Thoracic aorta (tissue), 2 donors: ENCODE data around the gene PRDM5. TPM values are rescaled to one million over a fixed set of nuclear protein-coding genes. Genes with fewer than 3 reads are reported as not detected.

ENCODE experiments used
- ATAC-seq: fragments of 150-250 bp; one replicate; pipeline ENCODE4 v1.8.0; 2017; ENCODE audit warnings: low read depth; ENCODE audit not compliant: insufficient number of reproducible peaks, low FRiP score
- DNase-seq: peaks from one replicate; pipeline ENCODE4 v3.0.0-alpha.2; 2020; ENCODE audit warnings: low spot score
- H3K27ac ChIP-seq, 2 donors: fragments of 200-600 bp; sonication (generic); 1 replicate in 1 of 2; 2 replicates in 1 of 2; pipeline ENCODE4 v1.5.1; 2016; ENCODE audit warnings: mild to moderate bottlenecking in 2 of 2, moderate library complexity in 2 of 2
- H3K27me3 ChIP-seq: fragments of 200-600 bp; sonication (generic); replicated peaks from 2 replicates; pipeline ENCODE4 v1.6.0; 2016; ENCODE audit warnings: mild to moderate bottlenecking; ENCODE audit not compliant: insufficient read depth
- H3K36me3 ChIP-seq: fragments of 200-600 bp; sonication (generic); one replicate; pipeline ENCODE4 v1.5.1; 2016
- H3K4me1 ChIP-seq, 2 donors: fragments of 200-600 bp; sonication (generic); 1 replicate in 1 of 2; 2 replicates in 1 of 2; pipeline versions ENCODE4 v1.5.1 to v1.6.0; 2016; ENCODE audit warnings: low read depth in 2 of 2, mild to moderate bottlenecking in 1 of 2; ENCODE audit not compliant: control insufficient read depth in 1 of 2
- H3K4me3 ChIP-seq: fragments of 200-600 bp; sonication (generic); 2 replicates; pipeline ENCODE4 v1.5.1; 2016; ENCODE audit warnings: mild to moderate bottlenecking
- H3K9me3 ChIP-seq: fragments of 200-600 bp; sonication (generic); 2 replicates; pipeline ENCODE4 v1.5.1; 2016
- total RNA-seq, 2 donors: library from RNA; depleted of rRNA; stranded (reverse); fragments of >200 nt; gene quantifications; one replicate each; pipeline versions ENCODE4 v1.1.0 to v1.2.3, GENCODE V29; 2016
- TF ChIP-seq, protein P1 (sequence below): fragments of 200-600 bp; sonication (generic); IDR thresholded peaks from one replicate; pipeline ENCODE4 v1.5.1; 2019; ENCODE audit warnings: antibody characterized with exemption

The PRDM5 gene
- total RNA-seq, 2 donors from 2014 or later: 16.6 to 19.9 TPM

DNA sequence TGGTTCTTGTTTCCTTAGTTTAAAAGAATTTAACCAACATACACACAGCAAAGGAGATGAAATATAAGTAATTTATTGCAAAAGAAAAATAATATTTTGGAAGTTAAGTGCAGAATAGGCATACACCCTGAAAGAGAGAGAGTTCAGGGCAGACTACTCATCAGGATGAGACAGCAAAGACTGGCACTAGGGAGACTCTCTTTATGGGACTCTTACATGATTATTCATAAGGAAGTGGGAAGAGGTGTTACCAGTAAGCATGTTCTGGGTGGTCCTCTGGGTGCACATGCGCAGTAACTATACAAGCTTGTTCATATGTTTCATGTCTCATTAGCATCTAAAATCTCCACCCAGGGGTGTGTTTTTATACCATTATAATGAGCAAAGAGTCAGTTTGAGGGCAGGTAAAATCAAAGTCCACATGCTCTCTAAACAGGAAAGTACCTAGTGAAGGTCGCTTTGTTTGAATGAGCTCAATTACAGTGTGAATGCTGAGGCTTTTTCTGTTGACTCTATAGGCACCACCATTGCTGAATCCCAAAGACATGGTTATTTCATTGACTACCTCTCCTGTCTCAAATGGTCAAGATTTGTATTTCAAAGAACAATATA is 38.2 kb upstream of the PRDM5 start:
- ATAC-seq: no peak
- TF ChIP-seq, protein P1, sequence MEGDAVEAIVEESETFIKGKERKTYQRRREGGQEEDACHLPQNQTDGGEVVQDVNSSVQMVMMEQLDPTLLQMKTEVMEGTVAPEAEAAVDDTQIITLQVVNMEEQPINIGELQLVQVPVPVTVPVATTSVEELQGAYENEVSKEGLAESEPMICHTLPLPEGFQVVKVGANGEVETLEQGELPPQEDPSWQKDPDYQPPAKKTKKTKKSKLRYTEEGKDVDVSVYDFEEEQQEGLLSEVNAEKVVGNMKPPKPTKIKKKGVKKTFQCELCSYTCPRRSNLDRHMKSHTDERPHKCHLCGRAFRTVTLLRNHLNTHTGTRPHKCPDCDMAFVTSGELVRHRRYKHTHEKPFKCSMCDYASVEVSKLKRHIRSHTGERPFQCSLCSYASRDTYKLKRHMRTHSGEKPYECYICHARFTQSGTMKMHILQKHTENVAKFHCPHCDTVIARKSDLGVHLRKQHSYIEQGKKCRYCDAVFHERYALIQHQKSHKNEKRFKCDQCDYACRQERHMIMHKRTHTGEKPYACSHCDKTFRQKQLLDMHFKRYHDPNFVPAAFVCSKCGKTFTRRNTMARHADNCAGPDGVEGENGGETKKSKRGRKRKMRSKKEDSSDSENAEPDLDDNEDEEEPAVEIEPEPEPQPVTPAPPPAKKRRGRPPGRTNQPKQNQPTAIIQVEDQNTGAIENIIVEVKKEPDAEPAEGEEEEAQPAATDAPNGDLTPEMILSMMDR: no peak
- H3K4me1 ChIP-seq: no peaks in the 10 kb centered on the region
- no peak overlapping the region for H3K27ac ChIP-seq
- no peaks in the 10 kb centered on the region for H3K9me3 ChIP-seq
- DNase-seq: no peak
- H3K36me3 ChIP-seq: no peaks in the 10 kb centered on the region
- no peak overlapping the region for H3K4me3 ChIP-seq
- H3K27me3 ChIP-seq: no peaks in the 10 kb centered on the region

DNA sequence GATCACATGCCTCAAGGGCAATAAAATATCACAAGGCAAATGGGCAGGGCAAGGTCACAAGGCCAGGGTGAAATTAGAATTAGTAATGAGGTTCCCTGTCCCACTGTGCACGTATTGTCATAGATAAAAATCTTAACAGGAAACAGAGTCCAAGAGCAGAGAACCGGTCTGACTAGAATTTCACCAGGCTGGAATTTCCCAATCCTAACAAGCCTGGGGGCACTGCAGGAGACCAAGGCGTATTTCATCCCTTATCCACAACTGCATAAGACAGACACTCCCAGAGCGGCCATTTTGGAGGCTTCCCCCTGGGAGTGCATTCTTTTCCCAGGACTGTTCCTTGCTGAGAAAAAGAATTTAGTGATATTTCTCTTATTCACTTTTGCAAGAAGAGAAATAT is 25.9 kb upstream of the PRDM5 start:
- DNase-seq: no peak
- TF ChIP-seq, protein P1: no peak
- no peaks in the 10 kb centered on the region for H3K9me3 ChIP-seq
- no peak for ATAC-seq
- no peak overlapping the region for H3K4me3 ChIP-seq
- no peaks in the 10 kb centered on the region for H3K36me3 ChIP-seq
- H3K27me3 ChIP-seq: no peaks in the 10 kb centered on the region
- H3K4me1 ChIP-seq: no peaks in the 10 kb centered on the region
- no peak overlapping the region for H3K27ac ChIP-seq

DNA sequence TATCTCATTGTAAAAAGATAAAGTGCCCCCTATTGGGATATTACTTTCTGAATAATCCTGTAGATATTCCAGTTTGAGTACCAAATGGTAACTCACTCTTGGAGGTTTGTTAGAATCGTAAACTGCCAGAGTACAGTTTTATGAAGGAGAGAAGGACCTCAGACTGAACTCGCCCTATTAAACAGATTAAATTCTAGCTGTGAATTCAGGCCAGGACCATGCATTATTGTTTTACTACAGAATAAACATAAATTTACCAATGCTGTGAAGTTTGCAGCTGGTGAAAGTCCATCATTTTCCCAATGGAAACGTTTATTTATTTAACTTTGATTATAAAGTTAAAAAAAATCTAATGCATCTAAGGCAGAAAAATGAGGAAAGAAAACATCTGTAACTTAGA is 20.2 kb upstream of the PRDM5 start:
- no peak for DNase-seq
- Histone ChIP-seq H3K4me3 (no peak overlapping the region), H3K27ac (no peak overlapping the region), H3K36me3 (no peaks in the 10 kb centered on the region), H3K9me3 (no peaks in the 10 kb centered on the region), H3K4me1 (no peaks in the 10 kb centered on the region), H3K27me3 (no peaks in the 10 kb centered on the region)
- no peak for ATAC-seq
- TF ChIP-seq, protein P1: no peak

DNA sequence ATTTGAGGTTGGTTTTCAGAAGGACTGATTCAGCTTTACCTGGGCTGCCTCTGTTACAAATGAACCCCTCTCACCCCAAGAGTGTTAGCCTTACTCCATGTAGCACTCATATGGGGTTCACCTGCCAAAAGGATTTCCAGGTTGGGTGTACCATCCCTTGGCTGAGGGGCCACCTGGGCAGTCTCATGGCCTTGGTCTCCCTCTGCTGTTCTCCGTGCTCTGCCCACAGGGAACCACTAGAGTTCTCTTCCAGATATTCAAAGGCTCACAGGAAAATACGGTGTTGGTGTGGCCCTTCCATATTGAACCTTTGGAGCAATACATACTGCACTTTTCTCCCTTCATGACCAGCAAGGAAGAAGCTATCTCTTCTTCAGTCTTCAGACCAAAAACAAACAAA is 18.0 kb upstream of the PRDM5 start:
- DNase-seq (no peak), ATAC-seq (no peak)
- Histone ChIP-seq H3K27me3 (no peaks in the 10 kb centered on the region), H3K4me3 (no peak overlapping the region), H3K4me1 (no peaks in the 10 kb centered on the region), H3K36me3 (no peaks in the 10 kb centered on the region), H3K9me3 (no peaks in the 10 kb centered on the region), H3K27ac (no peak overlapping the region)
- TF ChIP-seq, protein P1: no peak

DNA sequence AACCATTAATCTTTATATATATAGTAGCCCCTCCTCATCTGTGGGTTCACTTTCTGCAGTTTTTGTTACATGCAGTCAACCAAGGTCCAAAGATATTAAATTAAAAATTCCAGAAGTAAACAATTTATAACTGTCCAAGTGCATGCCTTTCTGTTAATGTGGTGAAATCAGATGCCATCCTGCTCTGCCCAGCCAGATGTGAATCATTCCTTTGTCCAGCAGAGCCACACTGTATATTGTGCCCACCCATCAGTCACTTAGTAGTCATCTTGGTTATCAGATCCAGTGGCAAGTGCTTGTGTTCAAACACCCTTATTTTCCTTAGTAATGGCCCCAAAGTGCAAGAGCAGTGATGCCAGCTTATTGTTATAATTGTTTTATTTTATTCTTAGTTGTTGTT is 17.2 kb upstream of the PRDM5 start:
- Histone ChIP-seq H3K4me1 (no peaks in the 10 kb centered on the region), H3K4me3 (no peak overlapping the region), H3K27ac (no peak overlapping the region), H3K27me3 (no peaks in the 10 kb centered on the region), H3K9me3 (no peaks in the 10 kb centered on the region), H3K36me3 (no peaks in the 10 kb centered on the region)
- TF ChIP-seq, protein P1: no peak
- no peak for ATAC-seq
- no peak for DNase-seq
